HG02840 (cell line): Measurements from ENCODE around the gene ZNF408.

Experiments used
- ATAC-seq: cut with Tn5 transposase; IDR thresholded peaks from one replicate; pipeline ENCODE4 v1.9.1; 2021; ENCODE audit warnings: mild to moderate bottlenecking, moderate library complexity, moderate number of reproducible peaks; ENCODE audit not compliant: unreplicated experiment, low FRiP score

Gene ZNF408

DNA sequence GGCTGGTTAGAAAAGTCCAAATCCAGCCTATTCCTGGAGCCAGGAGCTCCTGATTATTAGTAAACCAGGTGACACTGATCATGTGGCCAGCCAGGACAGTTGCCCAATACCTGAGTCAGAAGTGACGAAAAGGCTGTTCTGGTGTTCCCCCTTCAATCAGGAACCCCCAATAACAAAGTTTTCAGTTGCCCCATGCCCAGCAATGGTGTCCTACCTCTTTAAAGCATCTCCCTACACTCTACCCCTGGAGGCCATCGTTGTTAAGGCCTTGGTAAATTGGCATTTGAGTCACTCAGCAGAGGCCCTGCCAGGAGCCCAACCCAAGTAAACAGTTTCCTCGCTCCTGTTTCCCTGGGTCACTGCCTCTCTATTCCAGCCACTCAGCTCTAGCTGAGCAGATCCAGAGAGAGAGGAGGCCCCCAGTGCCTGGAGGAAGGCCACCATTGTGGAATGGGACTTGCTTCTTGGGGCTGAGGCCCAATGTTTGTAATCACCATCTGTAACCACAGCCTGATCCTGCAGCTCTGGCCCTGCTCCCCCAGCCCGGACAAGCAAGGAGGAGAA, 25.5 kb upstream of the ZNF408 start:
- ATAC-seq, result no peak

GRCh38 chr11:46675949-46676348, 24.9 kb upstream of the ZNF408 start:
- ATAC-seq, result no peak

DNA sequence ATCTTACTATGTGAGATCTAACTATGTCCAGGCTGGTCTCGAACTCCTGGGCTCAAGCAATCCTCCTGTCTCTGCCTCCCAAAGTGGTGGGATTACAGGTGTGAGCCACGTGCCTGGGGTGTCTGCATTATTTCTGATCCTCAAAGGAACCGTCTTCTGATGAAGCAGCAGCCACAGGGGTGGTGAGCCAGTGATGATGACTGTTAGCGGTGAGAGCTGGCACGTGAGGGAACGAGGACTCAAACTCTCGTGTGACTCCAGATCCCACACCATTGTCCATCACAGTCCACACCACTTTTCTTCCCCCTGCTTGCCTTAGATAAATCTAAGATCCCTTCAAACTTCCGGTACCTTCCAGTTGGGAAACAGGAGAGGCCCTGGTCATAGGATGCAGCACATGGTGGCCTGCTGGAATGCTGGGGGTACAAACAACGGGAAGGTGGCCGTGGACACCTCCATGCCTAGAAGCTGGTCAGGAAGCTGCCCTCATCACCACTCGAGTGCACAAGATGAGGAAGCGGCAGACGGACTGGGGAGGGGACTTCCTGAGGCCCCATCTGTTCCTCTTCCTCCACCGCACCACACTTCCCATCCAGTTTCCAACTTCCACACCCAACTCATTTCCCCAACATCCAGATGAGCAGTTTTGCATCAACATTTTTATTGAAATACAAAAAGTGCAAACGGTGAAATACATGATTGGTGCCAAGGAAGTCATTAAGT, 24.2 kb upstream of the ZNF408 start:
- ATAC-seq, result no peak

DNA sequence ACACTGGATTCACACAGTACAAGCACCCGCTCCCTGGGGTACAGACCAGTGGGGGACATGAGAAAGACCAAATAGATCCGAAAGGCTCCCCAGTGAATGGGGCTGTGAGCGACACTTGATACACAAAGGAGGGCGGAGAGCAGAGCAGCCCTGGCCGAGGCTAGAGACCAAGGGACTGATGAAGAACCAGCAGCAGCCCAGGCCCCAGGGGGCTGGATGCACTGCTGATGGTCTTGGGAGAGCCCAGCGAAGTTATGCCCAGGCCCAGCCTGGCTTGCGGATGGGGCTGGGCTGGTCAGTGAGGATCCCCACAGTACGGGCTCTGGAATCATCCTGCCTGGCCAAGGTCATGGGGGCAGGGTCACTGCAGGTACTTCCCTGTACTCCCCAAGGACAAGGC, 23.7 kb upstream of the ZNF408 start:
- ATAC-seq, result no peak

- no peak for ATAC-seq
Measured at GRCh38 chr11:46677991-46678740, 22.7 kb upstream of the ZNF408 start.

DNA sequence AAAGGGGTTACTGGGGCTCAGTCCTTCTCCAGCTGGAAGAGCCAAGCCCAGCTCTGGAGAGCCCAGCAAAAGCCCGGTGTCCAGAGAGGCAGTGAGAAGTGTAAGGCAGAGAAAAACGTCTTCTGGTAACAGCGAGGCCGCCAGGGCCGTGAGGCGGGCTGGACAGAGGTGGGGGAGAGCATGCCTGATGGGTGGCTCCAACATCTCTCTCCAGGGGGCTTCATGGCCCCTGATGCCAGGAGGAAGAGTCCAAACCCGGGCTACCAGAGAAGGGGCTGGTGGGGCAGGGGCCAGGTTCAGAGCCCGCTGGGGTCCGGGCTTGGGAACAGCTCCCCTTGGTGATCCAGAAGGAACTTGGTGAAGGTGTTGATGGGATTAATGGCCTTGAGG, 22.1 kb upstream of the ZNF408 start:
- no peak for ATAC-seq

DNA sequence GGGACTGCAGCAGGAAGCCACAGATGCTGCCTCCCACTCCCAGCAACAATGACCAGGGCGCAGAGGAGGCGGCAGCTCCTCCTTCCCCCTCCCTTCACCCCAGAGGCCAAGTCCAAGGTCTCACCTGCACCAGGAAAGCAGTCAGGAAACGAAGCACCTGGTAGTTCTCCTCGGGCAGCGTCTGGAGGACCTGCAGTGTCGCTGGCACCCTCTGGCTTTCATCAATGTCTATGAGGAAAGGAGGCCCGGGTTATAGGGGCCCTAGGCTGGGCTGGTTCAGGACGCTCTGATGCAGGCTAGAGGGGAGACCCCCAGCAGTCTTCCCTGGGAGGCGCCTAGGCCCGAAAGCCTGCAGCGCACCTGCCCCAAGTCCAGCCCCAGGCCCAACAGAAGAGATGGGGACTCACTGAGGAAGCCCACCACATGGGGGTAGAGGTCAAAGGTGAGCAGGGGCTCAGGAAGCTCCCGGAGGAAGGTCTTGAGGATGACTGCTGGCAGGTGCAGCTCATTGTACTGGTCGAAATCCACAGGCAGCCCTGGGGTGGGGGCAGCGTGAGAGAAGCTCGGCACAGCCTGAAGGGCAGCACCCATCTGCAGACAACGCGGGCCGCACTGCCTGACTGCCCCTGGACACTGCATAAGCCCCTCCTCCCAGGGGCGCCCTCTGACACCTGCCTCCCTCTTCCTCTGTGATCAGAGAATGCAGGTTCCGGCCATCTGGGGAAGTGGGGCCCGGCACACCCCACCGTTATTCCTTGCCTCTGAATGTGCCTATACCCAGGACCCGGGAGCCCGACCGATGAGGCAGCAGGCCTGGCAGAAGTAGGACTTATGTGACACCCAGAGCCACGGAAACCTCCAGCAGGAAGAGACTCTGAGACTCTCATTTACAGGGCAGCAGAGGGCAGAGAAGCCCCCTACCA, 21.3 kb upstream of the ZNF408 start:
- ATAC-seq, result no peak

- ATAC-seq, result no peak
Measured at GRCh38 chr11:46680164-46680760, 20.6 kb upstream of the ZNF408 start.

- ATAC-seq, result no peak
Measured at GRCh38 chr11:46680815-46681214, 20.0 kb upstream of the ZNF408 start.

- ATAC-seq, result no peak
Measured at GRCh38 chr11:46681814-46682213, 19.0 kb upstream of the ZNF408 start.

DNA sequence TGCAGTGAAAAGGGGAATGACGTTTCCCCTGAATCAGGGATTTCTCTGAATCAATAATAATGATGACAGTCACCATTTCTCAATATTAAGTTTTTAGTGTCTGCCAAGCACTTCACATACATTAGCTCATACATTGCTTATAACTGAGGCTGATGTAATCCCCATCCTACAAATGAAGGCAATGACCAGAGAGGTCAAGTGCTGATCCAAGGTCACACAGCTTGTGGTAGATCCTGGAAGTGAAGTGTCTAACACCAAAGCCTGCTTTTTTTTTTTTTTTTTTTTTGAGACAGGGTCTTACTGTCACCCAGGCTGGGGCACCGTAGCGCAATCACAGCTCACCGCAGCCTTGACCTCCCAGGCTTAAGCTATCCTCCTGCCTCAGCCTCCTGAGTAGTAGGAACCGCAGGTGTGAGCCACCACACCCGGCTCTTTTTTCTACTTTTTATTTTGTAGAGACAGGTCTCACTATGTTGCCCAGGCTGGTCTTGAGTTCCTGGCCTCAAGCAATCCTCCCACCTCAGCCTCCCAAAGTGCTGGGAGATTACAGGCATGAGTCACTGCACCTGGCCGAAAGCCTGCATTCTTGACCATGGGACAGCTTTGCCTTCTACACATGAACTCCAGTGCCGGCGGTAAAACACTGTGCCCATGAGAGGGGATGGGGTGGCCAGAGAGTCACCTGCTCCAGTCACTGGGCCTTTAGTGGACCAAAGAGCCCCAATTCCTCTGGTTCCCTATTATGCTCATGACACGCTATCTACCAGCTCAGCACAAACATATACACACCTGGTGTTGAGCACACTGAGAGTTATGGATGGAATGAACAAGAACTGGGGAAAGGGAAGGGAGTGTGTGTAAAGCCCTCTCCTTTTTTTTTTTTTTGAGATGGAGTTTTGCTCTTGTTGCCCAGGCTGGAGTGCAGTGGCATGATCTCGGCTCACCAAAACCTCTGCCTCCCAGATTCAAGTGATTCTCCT, 17.8 kb upstream of the ZNF408 start:
- no peak for ATAC-seq

- no peak for ATAC-seq
Measured at GRCh38 chr11:46684367-46684766, 16.5 kb upstream of the ZNF408 start.

- no peak for ATAC-seq
Measured at GRCh38 chr11:46686886-46687795, 13.7 kb upstream of the ZNF408 start.

DNA sequence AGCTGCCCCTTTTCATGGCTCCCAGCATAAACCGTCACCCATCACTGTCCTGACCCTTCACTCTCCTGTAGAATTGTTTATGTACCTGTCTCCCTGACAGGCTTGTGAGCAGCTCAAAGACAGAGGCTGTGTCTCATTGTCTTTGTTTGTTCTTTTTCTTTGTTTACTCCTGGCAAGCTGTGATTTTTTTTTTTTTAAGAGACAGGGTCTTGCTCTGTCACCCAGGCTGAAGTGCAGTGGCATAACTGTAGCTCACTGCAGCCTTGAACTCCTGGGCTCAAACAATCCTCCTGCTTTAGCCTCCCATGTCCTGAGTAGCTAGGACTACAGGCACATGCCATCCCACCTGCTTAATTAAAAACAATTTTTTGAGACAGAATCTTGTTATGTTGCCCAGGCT, 10.1 kb upstream of the ZNF408 start:
- ATAC-seq, result no peak

DNA sequence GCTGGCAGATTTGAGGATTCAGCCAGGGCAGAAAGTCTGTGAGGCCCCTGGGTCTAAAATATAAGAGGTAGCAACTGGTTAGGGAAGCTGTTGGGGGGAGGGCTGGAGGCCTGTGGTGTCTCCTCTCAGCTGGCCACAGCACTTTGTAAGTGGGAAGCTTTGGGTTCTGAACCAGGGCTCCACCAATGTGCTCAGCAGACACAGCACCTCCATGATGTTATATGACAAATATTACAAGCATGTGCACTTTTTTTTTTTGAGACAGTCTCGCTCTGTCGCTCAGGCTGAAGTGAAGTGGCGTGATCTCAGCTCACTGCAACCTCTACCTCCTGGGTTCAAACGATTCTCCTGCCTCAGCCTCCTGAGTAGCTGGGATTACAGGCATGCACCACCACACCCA, 8.4 kb upstream of the ZNF408 start:
- no peak for ATAC-seq

- no peak for ATAC-seq
Measured at GRCh38 chr11:46693597-46694012, 7.2 kb upstream of the ZNF408 start.

DNA sequence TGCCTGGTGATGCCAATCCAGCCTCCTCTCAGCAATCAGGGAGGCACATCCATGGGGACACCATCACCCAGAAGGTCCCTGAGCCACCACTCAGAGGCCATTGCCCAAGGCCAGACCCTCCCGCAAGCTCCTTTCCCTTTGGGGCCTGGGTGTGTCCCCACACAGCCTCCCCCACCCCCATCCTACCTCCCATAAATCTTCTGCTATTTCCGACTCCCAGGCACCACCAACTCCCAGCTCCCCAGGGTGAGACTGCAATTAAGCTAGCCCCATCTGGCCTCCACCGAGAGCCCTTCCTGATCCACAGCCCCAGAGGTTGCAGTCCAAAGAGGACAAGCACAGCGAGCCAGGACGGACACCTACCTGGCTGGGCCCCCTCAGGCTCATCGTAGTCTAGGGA, 6.8 kb upstream of the ZNF408 start:
- ATAC-seq, result no peak

GRCh38 chr11:46694607-46695006, 6.2 kb upstream of the ZNF408 start:
- ATAC-seq, result no peak
